ENCODE data around the gene HSFX2. TPM values are rescaled to one million over a fixed set of nuclear protein-coding genes. Genes with fewer than 3 reads are reported as not detected.

The HSFX2 gene
- total RNA-seq, 6 experiments from 2014 or later: not detected

DNA sequence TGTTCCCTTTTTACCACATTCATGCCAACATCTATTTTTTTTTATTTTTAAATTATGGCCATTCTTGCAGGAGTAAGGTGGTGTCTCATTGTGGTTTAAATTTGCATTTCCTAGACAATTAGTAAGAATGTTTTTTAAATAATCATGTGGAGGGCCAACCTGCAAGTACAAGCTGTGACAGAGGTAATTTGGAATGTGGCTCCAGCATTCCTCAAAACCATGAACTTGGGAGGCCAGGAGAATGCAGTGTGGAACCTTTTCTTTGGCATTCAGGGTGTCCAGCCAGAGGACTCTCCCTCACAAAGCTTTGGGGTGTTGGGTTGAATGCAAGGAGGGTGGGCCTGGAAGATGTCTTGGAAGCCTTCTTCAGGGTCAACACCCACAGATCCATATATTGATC is 43.7 kb upstream of the HSFX2 start:
- DNase-seq: no peak
- Histone ChIP-seq H3K4me3 (no peak overlapping the region), H3K27ac (no peak overlapping the region), H3K27me3 (no peaks in the 10 kb centered on the region), H3K4me1 (no peaks in the 10 kb centered on the region), H3K9me3 (no peaks in the 10 kb centered on the region), H3K36me3 (no peaks in the 10 kb centered on the region)
- no peak for ATAC-seq
- TF ChIP-seq, protein P1, sequence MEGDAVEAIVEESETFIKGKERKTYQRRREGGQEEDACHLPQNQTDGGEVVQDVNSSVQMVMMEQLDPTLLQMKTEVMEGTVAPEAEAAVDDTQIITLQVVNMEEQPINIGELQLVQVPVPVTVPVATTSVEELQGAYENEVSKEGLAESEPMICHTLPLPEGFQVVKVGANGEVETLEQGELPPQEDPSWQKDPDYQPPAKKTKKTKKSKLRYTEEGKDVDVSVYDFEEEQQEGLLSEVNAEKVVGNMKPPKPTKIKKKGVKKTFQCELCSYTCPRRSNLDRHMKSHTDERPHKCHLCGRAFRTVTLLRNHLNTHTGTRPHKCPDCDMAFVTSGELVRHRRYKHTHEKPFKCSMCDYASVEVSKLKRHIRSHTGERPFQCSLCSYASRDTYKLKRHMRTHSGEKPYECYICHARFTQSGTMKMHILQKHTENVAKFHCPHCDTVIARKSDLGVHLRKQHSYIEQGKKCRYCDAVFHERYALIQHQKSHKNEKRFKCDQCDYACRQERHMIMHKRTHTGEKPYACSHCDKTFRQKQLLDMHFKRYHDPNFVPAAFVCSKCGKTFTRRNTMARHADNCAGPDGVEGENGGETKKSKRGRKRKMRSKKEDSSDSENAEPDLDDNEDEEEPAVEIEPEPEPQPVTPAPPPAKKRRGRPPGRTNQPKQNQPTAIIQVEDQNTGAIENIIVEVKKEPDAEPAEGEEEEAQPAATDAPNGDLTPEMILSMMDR (IDR thresholded peaks at IDR 0.05): no peak
- no peak for TF ChIP-seq POLR2A (IDR thresholded peaks at IDR 0.05)
- intact Hi-C loops (cut with DNase I): no loop called here

GRCh38 chrX:149633511-149633910 is 38.4 kb upstream of the HSFX2 start:
- Histone ChIP-seq H3K9me3 (no peaks in the 10 kb centered on the region), H3K27me3 (no peaks in the 10 kb centered on the region), H3K27ac (no peak overlapping the region), H3K4me3 (no peak overlapping the region), H3K4me1 (no peaks in the 10 kb centered on the region), H3K36me3 (no peaks in the 10 kb centered on the region)
- ATAC-seq: no peak
- intact Hi-C loops (cut with DNase I): no loop called here
- TF ChIP-seq, protein P1 (IDR thresholded peaks at IDR 0.05): no peak
- no peak for TF ChIP-seq POLR2A (IDR thresholded peaks at IDR 0.05)
- no peak for DNase-seq

GRCh38 chrX:149631234-149632165 is 36.4 kb upstream of the HSFX2 start, which contains the start of gene TMEM185A:
TSS of gene TMEM185A (minus strand) at chrX:149631792. CDS start at chrX:149631580, 212 bp downstream.
- Histone ChIP-seq H3K9me3 (no peaks in the 10 kb centered on the region), H3K36me3 (no peaks in the 10 kb centered on the region), H3K27me3 (no peaks in the 10 kb centered on the region), H3K4me3 (peak within 1 kb of the TSS; percentile 62 to 73 (median 67)), H3K27ac (peak within 1 kb of the TSS; percentile 10 to 48 (median 29)), H3K4me1 (no peaks in the 10 kb centered on the region)
- DNase-seq: peak; percentile 73 to 79 (median 75)
- TF ChIP-seq, protein P1 (IDR thresholded peaks at IDR 0.05): no peak
- no peak for TF ChIP-seq POLR2A (IDR thresholded peaks at IDR 0.05)
- 23% methylated on average over 22 of the region's 102 CpGs for WGBS (ENCODE audit: insufficient coverage, low coverage, low lambda C conversion rate, missing lambda C conversion rate)
- peak; percentile 77 to 95 (median 82) for ATAC-seq
- intact Hi-C loops (cut with DNase I): no loop called here

GRCh38 chrX:149630681-149631233 is 35.6 kb upstream of the HSFX2 start:
- Histone ChIP-seq H3K4me1 (no peaks in the 10 kb centered on the region), H3K9me3 (no peaks in the 10 kb centered on the region), H3K27me3 (no peaks in the 10 kb centered on the region), H3K4me3 (peak overlapping the region; percentile 62 to 73 (median 67)), H3K36me3 (no peaks in the 10 kb centered on the region), H3K27ac (peak overlapping the region; percentile 10 to 48 (median 29))
- intact Hi-C loops (cut with DNase I): no loop called here
- WGBS (ENCODE audit: insufficient coverage, low coverage, low lambda C conversion rate, missing lambda C conversion rate): 22% methylated on average over 10 of the region's 16 CpGs
- DNase-seq: no peak
- peak; percentile 66 to 73 (median 68) for ATAC-seq
- no peak for TF ChIP-seq POLR2A (IDR thresholded peaks at IDR 0.05)
- TF ChIP-seq, protein P1 (IDR thresholded peaks at IDR 0.05): peak in 3 of 4 donors; percentile 8 to 10 (median 9)

Data from right lobe of liver (tissue), 6 donors.